Measurements from ENCODE around the gene DHRS7. TPM values are rescaled to one million over a fixed set of nuclear protein-coding genes. Genes with fewer than 3 reads are reported as not detected.

DHRS7 gene
- total and polyA plus RNA-seq, 10 of the 15 experiments (the other 5 are each of a cell fraction or from before 2014, with no cell fraction given) = 55.0 to 99.8 (median 62.2) TPM

- ChIA-PET RAD21 (ENCODE audit: unreplicated experiment) (interaction anchor here (0.7 to 5.7 kb wide), 16 partner anchors 14 to 202 kb away, joined by 3 to 98 read pairs (median 5); partner anchors contain the start of gene PCNX4), POLR2A (interaction anchor here (1.1 to 4.3 kb wide), 6 partner anchors 9 to 99 kb away, joined by 3 to 22 read pairs (median 6); partner anchors contain the start of gene PCNX4), CTCF (interaction anchor here (0.6 to 9.2 kb wide), 19 partner anchors 10 to 533 kb away, joined by 3 to 149 read pairs (median 4); partner anchors contain the start of gene PCNX4), SMC1A (ENCODE audit: uncharacterized antibody, unreplicated experiment) (interaction anchor here (0.7 to 11.2 kb wide), 20 partner anchors 9 to 534 kb away, joined by 3 to 149 read pairs (median 3); no protein-coding TSS in a partner anchor)
- Histone ChIP-seq H3K9me3 (replicated peaks; ENCODE audit: control insufficient read depth, insufficient read depth, low read length) (no peaks in the 10 kb centered on the region), H3K79me2 (ENCODE audit: control insufficient read depth, insufficient read depth, low read length) (peaks cover 23% of the 10 kb centered on the region), H3K4me3 (no peak overlapping the region), H4K20me1 (ENCODE audit: control insufficient read depth, insufficient read depth) (no peaks in the 10 kb centered on the region), H3K36me3 (ENCODE audit: control insufficient read depth in 2 of 2, insufficient read depth in 2 of 2, low read length in 1 of 2) (no peaks in the 10 kb centered on the region), H3K27ac (ENCODE audit: control insufficient read depth, insufficient read depth) (no peak overlapping the region), H3K9ac (ENCODE audit: control insufficient read depth, insufficient read depth, low read length) (no peak overlapping the region), H2AFZ (ENCODE audit: control insufficient read depth, low read depth, low read length) (peak overlapping the region; percentile 91), H3K4me2 (ENCODE audit: control insufficient read depth, insufficient read depth) (peak overlapping the region; percentile 65; the same call in 1 of the 2 replicates), H3K27me3 (replicated peaks in 1 of 2; ENCODE audit: control insufficient read depth in 2 of 2, insufficient read depth in 2 of 2, low read length in 1 of 2) (no peaks in the 10 kb centered on the region), H3K4me1 (ENCODE audit: control insufficient read depth, insufficient read depth, low read length) (peaks cover 19% of the 10 kb centered on the region)
- ATAC-seq = no peak
- no peak for FAIRE-seq
- intact Hi-C loops (cut with micrococcal nuclease; ENCODE audit: unreplicated experiment) (loop anchor here (5.0 to 10.0 kb wide), 3 partner anchors 104 to 681 kb away; partner anchors contain the start of genes JKAMP and L3HYPDH), in situ Hi-C loops (cut with MboI) (loop anchor here (25.0 kb wide), 1 partner anchor 679 kb away; the partner anchor contains the start of genes JKAMP and L3HYPDH)
- TF ChIP-seq ZBTB11 (CRISPR knock-in tag; IDR thresholded peaks at IDR 0.05) = no peak
- TF ChIP-seq, protein P1, sequence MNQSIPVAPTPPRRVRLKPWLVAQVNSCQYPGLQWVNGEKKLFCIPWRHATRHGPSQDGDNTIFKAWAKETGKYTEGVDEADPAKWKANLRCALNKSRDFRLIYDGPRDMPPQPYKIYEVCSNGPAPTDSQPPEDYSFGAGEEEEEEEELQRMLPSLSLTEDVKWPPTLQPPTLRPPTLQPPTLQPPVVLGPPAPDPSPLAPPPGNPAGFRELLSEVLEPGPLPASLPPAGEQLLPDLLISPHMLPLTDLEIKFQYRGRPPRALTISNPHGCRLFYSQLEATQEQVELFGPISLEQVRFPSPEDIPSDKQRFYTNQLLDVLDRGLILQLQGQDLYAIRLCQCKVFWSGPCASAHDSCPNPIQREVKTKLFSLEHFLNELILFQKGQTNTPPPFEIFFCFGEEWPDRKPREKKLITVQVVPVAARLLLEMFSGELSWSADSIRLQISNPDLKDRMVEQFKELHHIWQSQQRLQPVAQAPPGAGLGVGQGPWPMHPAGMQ (IDR thresholded peaks at IDR 0.05; ENCODE audit: borderline replicate concordance) = no peak
- no peak for TF ChIP-seq STAT3 (IDR thresholded peaks at IDR 0.05; ENCODE audit: low read depth, low read length)
- no peak for TF ChIP-seq RAD21 (IDR thresholded peaks at IDR 0.05; ENCODE audit: insufficient read depth, low read depth, low read length)
- TF ChIP-seq, protein P2, sequence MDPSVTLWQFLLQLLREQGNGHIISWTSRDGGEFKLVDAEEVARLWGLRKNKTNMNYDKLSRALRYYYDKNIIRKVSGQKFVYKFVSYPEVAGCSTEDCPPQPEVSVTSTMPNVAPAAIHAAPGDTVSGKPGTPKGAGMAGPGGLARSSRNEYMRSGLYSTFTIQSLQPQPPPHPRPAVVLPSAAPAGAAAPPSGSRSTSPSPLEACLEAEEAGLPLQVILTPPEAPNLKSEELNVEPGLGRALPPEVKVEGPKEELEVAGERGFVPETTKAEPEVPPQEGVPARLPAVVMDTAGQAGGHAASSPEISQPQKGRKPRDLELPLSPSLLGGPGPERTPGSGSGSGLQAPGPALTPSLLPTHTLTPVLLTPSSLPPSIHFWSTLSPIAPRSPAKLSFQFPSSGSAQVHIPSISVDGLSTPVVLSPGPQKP (IDR thresholded peaks at IDR 0.05; ENCODE audit: low read depth, low read length) = no peak
- no peak for TF ChIP-seq FOXK2 (IDR thresholded peaks at IDR 0.05)
- TF ChIP-seq MTA2 (IDR thresholded peaks at IDR 0.05; ENCODE audit: low read depth) = no peak
- TF ChIP-seq RUNX3 (IDR thresholded peaks at IDR 0.05; ENCODE audit: low read length) = no peak
- TF ChIP-seq SREBF1 (IDR thresholded peaks at IDR 0.05; ENCODE audit: low read length) = no peak
- no peak for TF ChIP-seq ESRRA (IDR thresholded peaks at IDR 0.05; ENCODE audit: low read length)
- TF ChIP-seq CBX3 (IDR thresholded peaks at IDR 0.05; ENCODE audit: borderline replicate concordance, low read depth) = no peak
- TF ChIP-seq EP300 (IDR thresholded peaks at IDR 0.05; ENCODE audit: borderline replicate concordance in 1 of 2, control insufficient read depth in 1 of 2, low read depth in 2 of 2, low read length in 2 of 2) = no peak
- TF ChIP-seq KDM1A (IDR thresholded peaks at IDR 0.05; ENCODE audit: borderline replicate concordance) = no peak
- TF ChIP-seq BACH1 (IDR thresholded peaks at IDR 0.05; ENCODE audit: borderline replicate concordance) = no peak
- TF ChIP-seq, protein P3, sequence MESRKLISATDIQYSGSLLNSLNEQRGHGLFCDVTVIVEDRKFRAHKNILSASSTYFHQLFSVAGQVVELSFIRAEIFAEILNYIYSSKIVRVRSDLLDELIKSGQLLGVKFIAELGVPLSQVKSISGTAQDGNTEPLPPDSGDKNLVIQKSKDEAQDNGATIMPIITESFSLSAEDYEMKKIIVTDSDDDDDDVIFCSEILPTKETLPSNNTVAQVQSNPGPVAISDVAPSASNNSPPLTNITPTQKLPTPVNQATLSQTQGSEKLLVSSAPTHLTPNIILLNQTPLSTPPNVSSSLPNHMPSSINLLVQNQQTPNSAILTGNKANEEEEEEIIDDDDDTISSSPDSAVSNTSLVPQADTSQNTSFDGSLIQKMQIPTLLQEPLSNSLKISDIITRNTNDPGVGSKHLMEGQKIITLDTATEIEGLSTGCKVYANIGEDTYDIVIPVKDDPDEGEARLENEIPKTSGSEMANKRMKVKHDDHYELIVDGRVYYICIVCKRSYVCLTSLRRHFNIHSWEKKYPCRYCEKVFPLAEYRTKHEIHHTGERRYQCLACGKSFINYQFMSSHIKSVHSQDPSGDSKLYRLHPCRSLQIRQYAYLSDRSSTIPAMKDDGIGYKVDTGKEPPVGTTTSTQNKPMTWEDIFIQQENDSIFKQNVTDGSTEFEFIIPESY (IDR thresholded peaks at IDR 0.05) = no peak
- TF ChIP-seq CBFB (IDR thresholded peaks at IDR 0.05; ENCODE audit: low read depth) = no peak
- 15% methylated on average over 3 of the region's 3 CpGs for WGBS (ENCODE audit: insufficient coverage, insufficient replicate concordance, low lambda C conversion rate, missing lambda C conversion rate)
- no TSS peak for BruUV-seq (replicated peaks)
- no peak for DNase-seq (ENCODE audit: low read depth, low spot score)
Observed at GRCh38 chr14:60166142-60166541, 944 bp upstream of the DHRS7 start.

Measured in GM12878 (cell line).